Vagina (tissue), 2 donors: ENCODE data around the gene SERPIND1.

Source experiments
- CTCF ChIP-seq, 3 experiments: fragments of 450-650 bp in 2 of 3; fragments of 200-600 bp in 1 of 3; sonication (generic) in 1 of 3; IDR thresholded peaks; one replicate each; pipeline ENCODE4 v1.5.1; 2017 to 2019; ENCODE audit warnings: antibody characterized with exemption in 3 of 3, mild to moderate bottlenecking in 2 of 3, moderate library complexity in 2 of 3
- POLR2AphosphoS5 ChIP-seq, 2 donors: sonication (generic); formaldehyde crosslinking; IDR thresholded peaks; one replicate each; pipeline ENCODE4 v1.9.0; 2017; ENCODE audit warnings: antibody characterized with exemption in 2 of 2, mild to moderate bottlenecking in 2 of 2, low read depth in 1 of 2; ENCODE audit not compliant: insufficient read depth in 1 of 2

GRCh38 chr22:20763630-20764470 is 10.1 kb upstream of the SERPIND1 start:
- no peak for TF ChIP-seq CTCF (IDR thresholded peaks at IDR 0.05)
- no peak for TF ChIP-seq POLR2AphosphoS5 (IDR thresholded peaks at IDR 0.05; ENCODE audit: insufficient read depth in 1 of 2, low read depth in 1 of 2)
